K562 (cell line): ENCODE measurements around the gene GABRB1.

ENCODE experiments used
- BRF2 ChIP-seq: IDR thresholded peaks from 3 replicates; pipeline ENCODE4 v1.6.1; 2011; ENCODE audit warnings: borderline replicate concordance, mild to moderate bottlenecking; ENCODE audit not compliant: insufficient read length, insufficient read depth
- CTCF ChIP-seq, 3 experiments: IDR thresholded peaks in 2 of 3; conservative IDR thresholded peaks in 1 of 3; 2 replicates each; pipeline ENCODE4 v1.5.1; 2011 to 2012; ENCODE audit warnings: low read length in 3 of 3, mild to moderate bottlenecking in 3 of 3, control low read depth in 2 of 3, improper control_type of control experiment in 1 of 3, inconsistent platforms in 1 of 3, low read depth in 1 of 3, mixed read lengths in 1 of 3, moderate library complexity in 1 of 3; ENCODE audit not compliant: insufficient read depth in 2 of 3
- HNRNPK ChIP-seq: fragments of 200-400 bp; formaldehyde crosslinking; IDR thresholded peaks from one replicate; pipeline ENCODE4 v1.6.1; 2018; ENCODE audit warnings: mild to moderate bottlenecking, low read depth, low read length; ENCODE audit not compliant: poor library complexity, severe bottlenecking
- LEF1 ChIP-seq: fragments of 450-650 bp; IDR thresholded peaks from 2 replicates; pipeline ENCODE4 v1.6.1; 2016; ENCODE audit warnings: mild to moderate bottlenecking
- POLR2A ChIP-seq: fragments of 450-650 bp; conservative IDR thresholded peaks from 2 replicates; pipeline ENCODE4 v1.6.1; 2016
- RCOR1 ChIP-seq, 2 experiments: IDR thresholded peaks; 2 replicates each; pipeline ENCODE4 v1.6.1; 2012; ENCODE audit warnings: low read depth in 2 of 2, low read length in 2 of 2, borderline replicate concordance in 1 of 2, improper control_type of control experiment in 1 of 2
- SMARCA4 ChIP-seq: fragments of 450-650 bp; IDR thresholded peaks from 2 replicates; pipeline ENCODE4 v1.6.1; 2016
- TCF7L2 ChIP-seq: fragments of 150-350 bp; IDR thresholded peaks from 2 replicates; pipeline ENCODE4 v1.6.1; 2016; ENCODE audit warnings: low read depth, mild to moderate bottlenecking, low read length, moderate library complexity
- TF ChIP-seq, protein P1 (sequence below): sonication (generic); formaldehyde crosslinking; IDR thresholded peaks from 2 replicates; pipeline ENCODE4 v1.8.1; 2022; ENCODE audit warnings: missing genetic modification reagents

DNA sequence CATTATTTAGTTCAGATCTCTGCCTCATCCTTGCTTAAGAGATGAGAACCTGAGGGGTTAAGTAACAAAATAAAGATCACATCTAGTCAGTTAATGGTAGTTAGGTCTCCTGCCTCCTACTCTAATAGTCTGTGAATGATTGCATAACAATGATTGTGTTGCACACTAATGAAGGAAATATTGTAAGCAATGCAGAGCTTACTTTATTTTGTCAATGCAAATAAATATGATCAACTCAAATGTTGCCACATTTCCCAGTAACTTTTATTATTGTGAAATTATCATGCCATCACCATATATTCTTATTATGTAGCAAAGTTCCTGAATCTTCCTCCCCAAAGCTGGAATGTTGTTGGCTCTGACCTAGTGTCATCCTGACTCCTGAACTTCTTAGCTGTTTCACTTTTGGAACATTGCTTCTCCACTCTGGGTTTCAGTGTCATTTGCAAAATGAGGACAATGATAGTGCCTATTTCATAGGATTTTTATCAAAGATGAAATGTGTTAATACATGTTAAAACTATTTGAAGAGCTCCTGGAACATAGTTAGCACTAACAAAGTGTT is 20.9 kb upstream of the GABRB1 start:
- TF ChIP-seq BRF2 (no peak), TCF7L2 (no peak), CTCF (IDR thresholded peaks at IDR 0.05 in 2 of 3, conservative IDR thresholded peaks at IDR 0.05 in 1 of 3; ENCODE audit: insufficient read depth in 2 of 3, low read depth in 1 of 3, low read length in 3 of 3) (no peak), RCOR1 (IDR thresholded peaks at IDR 0.05; ENCODE audit: borderline replicate concordance in 1 of 2, low read depth in 2 of 2, low read length in 2 of 2) (no peak), POLR2A (no peak), SMARCA4 (no peak), LEF1 (no peak), HNRNPK (no peak)
- TF ChIP-seq, protein P1, sequence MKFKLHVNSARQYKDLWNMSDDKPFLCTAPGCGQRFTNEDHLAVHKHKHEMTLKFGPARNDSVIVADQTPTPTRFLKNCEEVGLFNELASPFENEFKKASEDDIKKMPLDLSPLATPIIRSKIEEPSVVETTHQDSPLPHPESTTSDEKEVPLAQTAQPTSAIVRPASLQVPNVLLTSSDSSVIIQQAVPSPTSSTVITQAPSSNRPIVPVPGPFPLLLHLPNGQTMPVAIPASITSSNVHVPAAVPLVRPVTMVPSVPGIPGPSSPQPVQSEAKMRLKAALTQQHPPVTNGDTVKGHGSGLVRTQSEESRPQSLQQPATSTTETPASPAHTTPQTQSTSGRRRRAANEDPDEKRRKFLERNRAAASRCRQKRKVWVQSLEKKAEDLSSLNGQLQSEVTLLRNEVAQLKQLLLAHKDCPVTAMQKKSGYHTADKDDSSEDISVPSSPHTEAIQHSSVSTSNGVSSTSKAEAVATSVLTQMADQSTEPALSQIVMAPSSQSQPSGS (CRISPR knock-in tag) = no peak
